B cell (primary cell): ENCODE measurements around the gene ATG2A.

ENCODE experiments used
- CTCF ChIP-seq: fragments of 200-600 bp; IDR thresholded peaks from one replicate; pipeline ENCODE4 v1.8.0; 2022; ENCODE audit warnings: antibody characterized with exemption, mild to moderate bottlenecking
- EZH2 ChIP-seq: IDR thresholded peaks from 2 replicates; pipeline ENCODE4 v1.6.1; 2012; ENCODE audit warnings: borderline replicate concordance, low read depth, mild to moderate bottlenecking, moderate library complexity, low read length; ENCODE audit not compliant: insufficient read depth, poor library complexity, severe bottlenecking

- TF ChIP-seq CTCF (no peak), EZH2 (no peak)
These were observed 15.3 kb upstream of the ATG2A start for GRCh38 chr11:64932324-64932723.
